ENCODE results near the gene CDH10. TPM values are rescaled to one million over a fixed set of nuclear protein-coding genes. Genes with fewer than 3 reads are reported as not detected.

The CDH10 gene
- total and polyA plus RNA-seq, 4 donors = 12.0 to 36.6 (median 28.5) TPM

DNA sequence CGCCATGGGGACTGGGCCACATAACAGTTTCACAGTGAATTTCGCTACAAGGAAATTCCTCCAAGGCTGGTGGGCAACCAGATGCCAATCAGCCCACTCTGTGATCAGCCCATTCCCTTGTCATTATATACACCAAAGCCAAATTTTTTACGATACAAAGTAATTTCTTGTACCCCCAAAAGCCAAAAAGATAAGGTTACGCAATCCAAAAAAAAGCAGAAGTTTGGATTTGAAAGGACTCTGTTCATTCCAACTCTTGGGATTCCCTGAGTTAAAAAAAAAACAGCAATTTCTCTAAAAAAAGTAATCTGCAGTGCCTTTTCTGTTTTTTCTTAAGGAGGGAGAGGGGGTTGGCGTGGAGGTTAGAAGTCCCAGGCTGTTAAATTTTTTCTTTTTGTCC, 166.8 kb downstream of the CDH10 start:
- WGBS (ENCODE audit: insufficient coverage) = 97% methylated on average over 4 of the region's 5 CpGs
- Histone ChIP-seq H3K36me3 (ENCODE audit: control insufficient read depth, insufficient read depth, low read length) (no peaks in the 10 kb centered on the region), H3K27ac (ENCODE audit: low read depth, low read length) (no peak overlapping the region), H3K9me3 (ENCODE audit: control insufficient read depth, insufficient read depth, low read length) (no peaks in the 10 kb centered on the region), H3K4me1 (ENCODE audit: control insufficient read depth, insufficient read depth, low read length) (no peaks in the 10 kb centered on the region), H3K27me3 (ENCODE audit: control insufficient read depth, insufficient read depth, low read length) (no peaks in the 10 kb centered on the region), H3K4me3 (ENCODE audit: low read depth, low read length) (no peak overlapping the region)
- no peak for DNase-seq (ENCODE audit: low read depth in 4 of 6, low spot score in 6 of 6)

DNA sequence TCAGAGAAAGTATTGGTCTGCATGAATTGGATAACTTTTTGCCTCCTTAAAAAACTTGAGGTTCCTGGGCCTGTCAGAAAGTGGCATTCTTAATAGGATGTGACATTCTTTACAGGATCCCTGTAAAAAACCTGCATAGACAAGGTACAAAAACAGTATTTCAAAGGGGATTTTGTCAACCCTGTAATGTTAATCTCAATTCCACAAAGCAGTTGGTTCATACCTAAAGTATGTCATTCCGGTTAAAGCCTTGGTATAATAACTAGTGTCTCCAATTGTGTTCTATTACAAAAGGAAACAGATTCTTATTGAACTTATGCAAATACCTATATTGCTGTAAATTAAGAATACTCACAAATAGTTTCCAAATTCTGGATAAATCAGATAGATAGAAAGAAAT, 169.7 kb downstream of the CDH10 start:
- Histone ChIP-seq H3K4me3 (ENCODE audit: low read depth, low read length) (no peak overlapping the region), H3K27ac (ENCODE audit: low read depth, low read length) (no peak overlapping the region), H3K36me3 (ENCODE audit: control insufficient read depth, insufficient read depth, low read length) (no peaks in the 10 kb centered on the region), H3K4me1 (ENCODE audit: control insufficient read depth, insufficient read depth, low read length) (no peaks in the 10 kb centered on the region), H3K27me3 (ENCODE audit: control insufficient read depth, insufficient read depth, low read length) (no peaks in the 10 kb centered on the region), H3K9me3 (ENCODE audit: control insufficient read depth, insufficient read depth, low read length) (no peaks in the 10 kb centered on the region)
- WGBS (ENCODE audit: insufficient coverage) = no CpG with 5 or more reads among the region's 1 CpG
- no peak for DNase-seq (ENCODE audit: low read depth in 4 of 6, low spot score in 6 of 6)

DNA sequence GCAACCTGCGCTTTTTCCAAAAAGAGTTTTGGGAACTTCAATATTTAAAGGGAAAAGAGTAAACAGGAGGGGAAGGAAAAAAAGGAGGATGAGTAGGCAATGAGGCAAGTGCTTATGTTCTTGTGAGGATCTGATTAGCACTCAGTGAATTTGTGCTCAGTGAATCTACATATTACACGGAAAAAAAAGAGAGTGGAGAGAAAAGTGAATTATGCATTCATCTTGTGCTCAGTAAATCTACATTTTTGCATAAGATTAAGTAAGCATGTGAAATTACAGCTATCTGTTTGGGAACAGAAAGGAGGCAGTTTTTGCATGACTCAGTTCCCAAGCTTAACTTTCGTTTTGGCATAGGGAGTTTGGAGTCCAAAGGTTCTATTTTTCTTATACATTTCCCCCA, 170.1 kb downstream of the CDH10 start:
- 100% methylated on average over 1 of the region's 3 CpGs for WGBS (ENCODE audit: insufficient coverage)
- no peak overlapping the region for H3K27ac ChIP-seq (ENCODE audit: low read depth, low read length)
- H3K27me3 ChIP-seq (ENCODE audit: control insufficient read depth, insufficient read depth, low read length) = no peaks in the 10 kb centered on the region
- no peaks in the 10 kb centered on the region for H3K4me1 ChIP-seq (ENCODE audit: control insufficient read depth, insufficient read depth, low read length)
- no peak overlapping the region for H3K4me3 ChIP-seq (ENCODE audit: low read depth, low read length)
- DNase-seq (ENCODE audit: low read depth in 4 of 6, low spot score in 6 of 6) = no peak
- H3K9me3 ChIP-seq (ENCODE audit: control insufficient read depth, insufficient read depth, low read length) = no peaks in the 10 kb centered on the region
- no peaks in the 10 kb centered on the region for H3K36me3 ChIP-seq (ENCODE audit: control insufficient read depth, insufficient read depth, low read length)

DNA sequence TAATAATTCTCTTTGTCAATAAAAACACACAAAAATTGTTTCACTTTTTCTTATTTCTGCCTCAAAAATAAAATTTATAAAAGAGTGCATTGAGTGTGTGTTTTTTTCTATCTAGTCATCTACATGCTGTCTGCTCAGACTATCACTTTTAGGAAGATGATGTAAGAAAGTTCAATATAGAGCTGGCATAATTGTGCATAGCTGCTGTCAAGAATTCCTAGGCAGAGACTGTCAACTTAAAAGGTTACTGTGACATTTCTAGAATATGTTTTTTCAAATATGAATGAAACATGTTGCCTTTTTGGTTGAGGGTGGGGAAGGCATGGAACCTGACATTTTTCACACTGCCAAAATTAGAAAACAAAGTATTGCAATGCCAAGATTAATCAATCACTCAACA, 172.3 kb downstream of the CDH10 start:
- Histone ChIP-seq H3K4me3 (ENCODE audit: low read depth, low read length) (no peak overlapping the region), H3K27me3 (ENCODE audit: control insufficient read depth, insufficient read depth, low read length) (no peaks in the 10 kb centered on the region), H3K9me3 (ENCODE audit: control insufficient read depth, insufficient read depth, low read length) (no peaks in the 10 kb centered on the region), H3K36me3 (ENCODE audit: control insufficient read depth, insufficient read depth, low read length) (no peaks in the 10 kb centered on the region), H3K27ac (ENCODE audit: low read depth, low read length) (no peak overlapping the region), H3K4me1 (ENCODE audit: control insufficient read depth, insufficient read depth, low read length) (no peaks in the 10 kb centered on the region)
- DNase-seq (ENCODE audit: low read depth in 4 of 6, low spot score in 6 of 6) = peak in 1 of 6 donors; percentile 17

DNA sequence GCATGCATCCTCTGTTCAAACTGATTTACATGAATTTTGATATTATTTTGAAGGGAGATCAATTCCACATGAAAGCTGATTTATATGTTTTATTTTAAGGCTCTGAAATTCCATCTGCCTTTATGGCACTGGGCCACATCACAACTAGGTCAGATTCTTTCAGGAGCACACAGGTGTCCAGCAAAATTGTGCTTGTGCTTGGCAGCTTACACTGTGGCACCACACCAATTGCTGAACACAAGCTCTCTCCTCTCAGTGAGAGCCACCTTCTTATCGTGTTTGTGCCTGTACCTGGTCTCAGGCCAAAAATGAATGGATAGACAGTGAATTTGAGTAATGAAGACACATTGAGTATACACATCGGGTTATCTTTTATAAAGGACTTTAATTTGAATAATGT, 200.4 kb downstream of the CDH10 start:
- H3K4me3 ChIP-seq (ENCODE audit: low read depth, low read length) = no peak overlapping the region
- no peaks in the 10 kb centered on the region for H3K4me1 ChIP-seq (ENCODE audit: control insufficient read depth, insufficient read depth, low read length)
- H3K36me3 ChIP-seq (ENCODE audit: control insufficient read depth, insufficient read depth, low read length) = no peaks in the 10 kb centered on the region
- peaks cover 2% of the 10 kb centered on the region for H3K9me3 ChIP-seq (ENCODE audit: control insufficient read depth, insufficient read depth, low read length)
- WGBS (ENCODE audit: insufficient coverage) = no CpG with 5 or more reads among the region's 2 CpGs
- H3K27ac ChIP-seq (ENCODE audit: low read depth, low read length) = no peak overlapping the region
- no peaks in the 10 kb centered on the region for H3K27me3 ChIP-seq (ENCODE audit: control insufficient read depth, insufficient read depth, low read length)
- peak in 2 of 6 donors; percentile 7 to 21 for DNase-seq (ENCODE audit: low read depth in 4 of 6, low spot score in 6 of 6)

DNA sequence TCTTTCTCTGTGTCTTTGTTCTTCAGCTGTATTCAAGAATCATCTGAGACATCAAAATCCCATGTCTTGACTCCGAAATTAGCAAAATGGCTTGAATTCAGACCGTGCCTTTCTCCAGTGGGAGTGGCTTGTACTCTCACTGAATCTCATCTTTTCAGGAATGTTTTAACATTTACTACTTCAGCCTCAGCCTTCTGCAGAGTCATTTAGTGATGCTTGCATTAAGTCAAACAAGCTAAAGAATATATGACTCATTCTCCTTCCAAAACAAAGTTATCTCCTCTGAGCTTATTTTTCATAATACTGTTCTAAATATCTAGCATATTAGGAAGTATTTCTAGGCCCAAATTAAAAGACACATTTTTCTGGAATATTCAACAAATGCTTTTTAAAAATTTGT, 205.3 kb downstream of the CDH10 start:
- no peaks in the 10 kb centered on the region for H3K27me3 ChIP-seq (ENCODE audit: control insufficient read depth, insufficient read depth, low read length)
- H3K36me3 ChIP-seq (ENCODE audit: control insufficient read depth, insufficient read depth, low read length) = no peaks in the 10 kb centered on the region
- no peaks in the 10 kb centered on the region for H3K9me3 ChIP-seq (ENCODE audit: control insufficient read depth, insufficient read depth, low read length)
- DNase-seq (ENCODE audit: low read depth in 4 of 6, low spot score in 6 of 6) = no peak
- WGBS (ENCODE audit: insufficient coverage) = 75% methylated on average over 2 of the region's 2 CpGs
- no peak overlapping the region for H3K27ac ChIP-seq (ENCODE audit: low read depth, low read length)
- no peaks in the 10 kb centered on the region for H3K4me1 ChIP-seq (ENCODE audit: control insufficient read depth, insufficient read depth, low read length)
- no peak overlapping the region for H3K4me3 ChIP-seq (ENCODE audit: low read depth, low read length)

Small RNA genes lying within 50 kb of the gene (small RNA-seq; reads per million reads assigned to genes)
- gene AC091885.1 (ENCODE audit: low replicate concordance) (not detected), gene RF00017 (ENCODE audit: low replicate concordance) (not detected)
